HFF-Myc (cell line): ENCODE measurements around the gene ROBO1.

ENCODE experiments used
- DNase-seq: peaks from one replicate; pipeline ENCODE4 v3.0.0-alpha.2; 2011; ENCODE audit warnings: low read depth; ENCODE audit errors: extremely low read depth
- H3K4me3 ChIP-seq: replicated peaks from 2 replicates; pipeline ENCODE4 v1.5.1; 2011; ENCODE audit warnings: low read depth, mild to moderate bottlenecking, control low read depth, low read length
- TF ChIP-seq, protein P1 (sequence below): IDR thresholded peaks from 2 replicates; pipeline ENCODE4 v1.5.1; 2012; ENCODE audit warnings: mild to moderate bottlenecking, low read depth, low read length, control low read depth; ENCODE audit errors: missing control alignments

Gene ROBO1

DNA sequence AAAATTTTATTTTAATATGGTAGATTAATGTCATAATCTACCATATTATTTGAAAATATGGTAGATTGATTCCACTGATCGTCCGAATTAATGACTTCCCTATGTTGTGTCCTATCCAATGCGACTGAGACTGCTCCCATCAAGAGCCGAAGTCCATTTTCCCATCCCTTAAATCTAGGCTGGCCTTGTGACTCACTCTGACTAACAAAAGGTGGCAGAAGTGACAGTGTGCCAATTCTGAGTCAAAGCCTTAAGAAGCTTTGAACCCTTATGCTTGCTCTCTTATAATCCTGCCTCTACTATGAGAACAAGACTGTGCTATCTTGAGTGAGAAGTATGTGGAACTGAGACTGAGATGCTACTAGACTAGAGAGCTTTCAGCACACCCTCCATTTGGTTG, 387.2 kb downstream of the ROBO1 start:
- no peak overlapping the region for H3K4me3 ChIP-seq
- TF ChIP-seq, protein P1, sequence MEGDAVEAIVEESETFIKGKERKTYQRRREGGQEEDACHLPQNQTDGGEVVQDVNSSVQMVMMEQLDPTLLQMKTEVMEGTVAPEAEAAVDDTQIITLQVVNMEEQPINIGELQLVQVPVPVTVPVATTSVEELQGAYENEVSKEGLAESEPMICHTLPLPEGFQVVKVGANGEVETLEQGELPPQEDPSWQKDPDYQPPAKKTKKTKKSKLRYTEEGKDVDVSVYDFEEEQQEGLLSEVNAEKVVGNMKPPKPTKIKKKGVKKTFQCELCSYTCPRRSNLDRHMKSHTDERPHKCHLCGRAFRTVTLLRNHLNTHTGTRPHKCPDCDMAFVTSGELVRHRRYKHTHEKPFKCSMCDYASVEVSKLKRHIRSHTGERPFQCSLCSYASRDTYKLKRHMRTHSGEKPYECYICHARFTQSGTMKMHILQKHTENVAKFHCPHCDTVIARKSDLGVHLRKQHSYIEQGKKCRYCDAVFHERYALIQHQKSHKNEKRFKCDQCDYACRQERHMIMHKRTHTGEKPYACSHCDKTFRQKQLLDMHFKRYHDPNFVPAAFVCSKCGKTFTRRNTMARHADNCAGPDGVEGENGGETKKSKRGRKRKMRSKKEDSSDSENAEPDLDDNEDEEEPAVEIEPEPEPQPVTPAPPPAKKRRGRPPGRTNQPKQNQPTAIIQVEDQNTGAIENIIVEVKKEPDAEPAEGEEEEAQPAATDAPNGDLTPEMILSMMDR: no peak
- peak; percentile 4 for DNase-seq

DNA sequence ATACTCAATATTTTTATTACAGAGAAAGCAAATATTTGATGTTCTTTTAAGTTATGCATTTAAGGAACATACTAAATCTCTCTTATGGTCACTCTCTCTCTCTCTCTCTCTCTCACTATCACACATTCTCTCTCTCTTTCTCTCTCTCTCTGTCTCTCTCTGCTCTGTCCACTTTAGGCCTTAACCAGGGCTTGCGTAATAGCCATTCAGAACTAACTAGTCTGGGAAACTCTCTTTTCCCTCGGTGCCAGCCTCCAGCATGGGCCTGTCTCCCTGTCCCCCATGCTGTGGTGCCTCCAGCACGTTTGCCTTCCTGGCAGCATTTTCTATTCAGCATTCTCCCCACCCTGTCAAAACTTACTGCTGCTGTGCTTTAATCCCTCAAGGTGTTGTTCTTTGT, 389.7 kb downstream of the ROBO1 start:
- TF ChIP-seq, protein P1: no peak
- no peak overlapping the region for H3K4me3 ChIP-seq
- no peak for DNase-seq

DNA sequence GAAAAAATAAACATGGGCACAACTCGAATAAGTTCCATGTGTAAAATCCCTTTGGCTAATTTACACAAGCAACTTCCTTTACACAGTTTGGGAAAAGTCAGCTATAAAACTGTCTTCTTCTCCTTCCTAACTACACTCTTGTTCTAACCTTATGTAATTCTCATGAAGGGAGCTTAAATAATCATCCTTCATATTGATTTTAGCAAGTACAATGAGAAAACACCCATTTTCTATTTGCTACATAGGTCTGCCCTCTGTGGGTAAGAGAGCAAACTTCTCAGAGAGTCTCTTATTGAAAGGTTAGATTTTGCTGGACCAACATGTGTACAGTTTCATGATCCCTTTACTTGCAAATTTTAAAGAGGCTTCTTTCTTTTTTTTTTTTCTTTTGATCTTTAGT, 398.5 kb downstream of the ROBO1 start:
- H3K4me3 ChIP-seq: no peak overlapping the region
- DNase-seq: peak; percentile 20
- TF ChIP-seq, protein P1: peak; percentile 48

DNA sequence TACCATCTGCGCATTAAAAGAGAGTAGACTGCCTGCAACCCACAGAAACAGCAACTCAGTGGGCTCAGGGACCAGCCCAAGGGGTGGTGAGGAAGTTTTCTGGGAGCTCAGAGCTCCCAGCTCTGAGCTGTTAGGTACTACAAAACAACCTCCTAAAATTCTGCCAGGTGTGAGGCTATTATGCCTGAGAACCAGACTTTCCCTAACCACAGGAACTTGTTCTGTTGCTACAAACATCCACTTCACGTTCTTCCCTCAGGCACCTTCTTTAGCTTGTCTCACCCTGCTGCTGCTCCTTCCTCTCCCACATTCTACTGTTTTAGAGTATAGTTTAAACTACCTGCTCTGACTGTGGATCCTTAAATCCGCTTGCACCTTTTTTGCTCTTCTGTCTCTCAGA, 399.4 kb downstream of the ROBO1 start:
- DNase-seq: no peak
- H3K4me3 ChIP-seq: no peak overlapping the region
- TF ChIP-seq, protein P1: no peak

DNA sequence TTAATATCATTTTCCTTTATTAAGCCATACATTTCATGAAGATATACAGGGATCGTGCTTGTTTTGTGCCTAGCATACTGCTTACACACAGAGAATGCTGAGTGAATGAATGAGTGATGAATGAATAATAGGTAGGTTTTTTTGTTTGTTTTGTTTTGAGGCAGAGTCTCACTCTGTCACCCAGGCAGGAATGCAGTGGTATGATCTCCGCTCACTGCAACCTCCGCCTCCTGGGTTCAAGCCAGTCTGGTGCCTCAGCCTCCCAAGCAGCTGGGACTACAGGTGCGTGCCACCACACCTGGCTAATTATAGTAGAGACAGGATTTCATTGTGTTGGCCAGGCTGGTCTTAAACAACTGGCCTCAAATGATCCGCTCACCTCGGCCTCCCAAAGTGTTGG, 400.0 kb downstream of the ROBO1 start:
- TF ChIP-seq, protein P1: no peak
- DNase-seq: no peak
- H3K4me3 ChIP-seq: no peak overlapping the region

DNA sequence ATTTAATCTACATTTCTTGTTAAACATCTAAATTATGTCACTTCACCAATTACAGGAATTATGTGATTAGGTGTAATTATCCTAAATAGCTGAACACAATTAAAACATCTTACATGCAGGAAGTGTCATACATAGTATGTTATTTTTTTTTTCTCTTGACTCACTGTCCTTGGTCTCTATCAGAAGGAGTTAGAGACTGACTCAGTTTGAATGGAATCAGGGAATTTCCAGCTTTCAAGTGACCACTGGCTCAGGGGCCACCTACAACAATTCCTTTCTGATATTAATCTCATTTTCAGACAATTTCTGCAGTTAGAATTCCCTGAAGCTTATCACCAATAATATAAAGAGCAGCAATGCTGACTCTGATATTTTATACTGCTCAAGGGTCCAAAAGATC, 400.7 kb downstream of the ROBO1 start:
- peak; percentile 4 for DNase-seq
- TF ChIP-seq, protein P1: no peak
- H3K4me3 ChIP-seq: no peak overlapping the region

DNA sequence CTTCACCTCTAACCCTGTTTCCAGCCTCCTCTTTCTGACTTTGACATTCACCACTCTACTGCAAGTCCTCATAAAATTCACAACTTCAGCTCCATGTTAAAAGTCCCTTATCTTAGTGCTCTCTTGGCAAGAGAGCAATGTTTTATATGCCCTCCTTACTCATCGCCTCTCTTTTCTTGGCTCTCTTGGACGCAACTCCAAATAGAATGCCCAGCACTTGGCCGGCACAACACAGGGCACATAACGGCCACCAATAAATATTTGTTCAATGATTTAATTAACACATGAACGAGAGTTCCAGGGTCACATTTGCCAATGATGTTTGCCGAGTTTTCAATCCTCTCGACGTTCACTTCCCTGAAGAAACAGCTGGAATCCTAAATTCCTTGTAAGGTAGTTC, 401.4 kb downstream of the ROBO1 start:
- DNase-seq: no peak
- H3K4me3 ChIP-seq: no peak overlapping the region
- TF ChIP-seq, protein P1: no peak
